ENCODE measurements around the gene ASB9. TPM values are rescaled to one million over a fixed set of nuclear protein-coding genes. Genes with fewer than 3 reads are reported as not detected.

ASB9 gene
- total RNA-seq, 1 experiment from 2014 or later = 6.5 TPM

DNA sequence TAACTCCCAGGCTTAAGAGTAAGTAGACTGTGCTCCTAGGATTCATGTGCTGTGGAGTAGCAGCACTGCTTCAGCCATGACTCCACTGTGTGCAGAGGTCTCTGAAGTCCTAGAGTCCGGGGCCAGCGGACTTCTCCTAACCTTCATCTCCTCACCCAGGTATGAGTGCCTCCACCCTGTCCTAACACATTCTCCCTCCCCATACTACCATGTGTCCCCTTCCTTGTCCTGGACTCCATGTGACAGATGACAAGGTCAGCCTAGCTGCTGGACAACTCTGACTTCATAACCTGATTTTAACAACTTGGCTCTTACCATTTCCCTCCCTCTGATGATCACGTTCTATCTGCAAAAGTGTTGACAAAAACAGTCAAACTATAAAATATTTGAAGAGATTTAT lies 28.9 kb upstream of the ASB9 start:
- TF ChIP-seq, protein P1, sequence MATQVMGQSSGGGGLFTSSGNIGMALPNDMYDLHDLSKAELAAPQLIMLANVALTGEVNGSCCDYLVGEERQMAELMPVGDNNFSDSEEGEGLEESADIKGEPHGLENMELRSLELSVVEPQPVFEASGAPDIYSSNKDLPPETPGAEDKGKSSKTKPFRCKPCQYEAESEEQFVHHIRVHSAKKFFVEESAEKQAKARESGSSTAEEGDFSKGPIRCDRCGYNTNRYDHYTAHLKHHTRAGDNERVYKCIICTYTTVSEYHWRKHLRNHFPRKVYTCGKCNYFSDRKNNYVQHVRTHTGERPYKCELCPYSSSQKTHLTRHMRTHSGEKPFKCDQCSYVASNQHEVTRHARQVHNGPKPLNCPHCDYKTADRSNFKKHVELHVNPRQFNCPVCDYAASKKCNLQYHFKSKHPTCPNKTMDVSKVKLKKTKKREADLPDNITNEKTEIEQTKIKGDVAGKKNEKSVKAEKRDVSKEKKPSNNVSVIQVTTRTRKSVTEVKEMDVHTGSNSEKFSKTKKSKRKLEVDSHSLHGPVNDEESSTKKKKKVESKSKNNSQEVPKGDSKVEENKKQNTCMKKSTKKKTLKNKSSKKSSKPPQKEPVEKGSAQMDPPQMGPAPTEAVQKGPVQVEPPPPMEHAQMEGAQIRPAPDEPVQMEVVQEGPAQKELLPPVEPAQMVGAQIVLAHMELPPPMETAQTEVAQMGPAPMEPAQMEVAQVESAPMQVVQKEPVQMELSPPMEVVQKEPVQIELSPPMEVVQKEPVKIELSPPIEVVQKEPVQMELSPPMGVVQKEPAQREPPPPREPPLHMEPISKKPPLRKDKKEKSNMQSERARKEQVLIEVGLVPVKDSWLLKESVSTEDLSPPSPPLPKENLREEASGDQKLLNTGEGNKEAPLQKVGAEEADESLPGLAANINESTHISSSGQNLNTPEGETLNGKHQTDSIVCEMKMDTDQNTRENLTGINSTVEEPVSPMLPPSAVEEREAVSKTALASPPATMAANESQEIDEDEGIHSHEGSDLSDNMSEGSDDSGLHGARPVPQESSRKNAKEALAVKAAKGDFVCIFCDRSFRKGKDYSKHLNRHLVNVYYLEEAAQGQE (IDR thresholded peaks at IDR 0.05; ENCODE audit: insufficient read depth in 1 of 2, low read depth in 2 of 2, low read length in 1 of 2) = no peak
- TF ChIP-seq TCF7L2 (IDR thresholded peaks at IDR 0.05; ENCODE audit: low read depth, low read length) (no peak), SIN3A (IDR thresholded peaks at IDR 0.05; ENCODE audit: borderline replicate concordance, insufficient read depth, low read depth, low read length) (no peak), POLR2AphosphoS5 (IDR thresholded peaks at IDR 0.05; ENCODE audit: low read depth, low read length) (no peak)
- TF ChIP-seq, protein P2, sequence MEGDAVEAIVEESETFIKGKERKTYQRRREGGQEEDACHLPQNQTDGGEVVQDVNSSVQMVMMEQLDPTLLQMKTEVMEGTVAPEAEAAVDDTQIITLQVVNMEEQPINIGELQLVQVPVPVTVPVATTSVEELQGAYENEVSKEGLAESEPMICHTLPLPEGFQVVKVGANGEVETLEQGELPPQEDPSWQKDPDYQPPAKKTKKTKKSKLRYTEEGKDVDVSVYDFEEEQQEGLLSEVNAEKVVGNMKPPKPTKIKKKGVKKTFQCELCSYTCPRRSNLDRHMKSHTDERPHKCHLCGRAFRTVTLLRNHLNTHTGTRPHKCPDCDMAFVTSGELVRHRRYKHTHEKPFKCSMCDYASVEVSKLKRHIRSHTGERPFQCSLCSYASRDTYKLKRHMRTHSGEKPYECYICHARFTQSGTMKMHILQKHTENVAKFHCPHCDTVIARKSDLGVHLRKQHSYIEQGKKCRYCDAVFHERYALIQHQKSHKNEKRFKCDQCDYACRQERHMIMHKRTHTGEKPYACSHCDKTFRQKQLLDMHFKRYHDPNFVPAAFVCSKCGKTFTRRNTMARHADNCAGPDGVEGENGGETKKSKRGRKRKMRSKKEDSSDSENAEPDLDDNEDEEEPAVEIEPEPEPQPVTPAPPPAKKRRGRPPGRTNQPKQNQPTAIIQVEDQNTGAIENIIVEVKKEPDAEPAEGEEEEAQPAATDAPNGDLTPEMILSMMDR (IDR thresholded peaks at IDR 0.05) = no peak
- H3K4me3 ChIP-seq (ENCODE audit: low read depth in 2 of 2, low read length in 2 of 2) = no peak overlapping the region
- intact Hi-C loops (cut with micrococcal nuclease; ENCODE audit: unreplicated experiment) = no loop called here
- H3K27me3 ChIP-seq (ENCODE audit: control insufficient read depth, insufficient read depth, low read length) = no peaks in the 10 kb centered on the region
- no peaks in the 10 kb centered on the region for H3K9me3 ChIP-seq (ENCODE audit: control insufficient read depth, insufficient read depth, low read depth, low read length)
- POLR2A ChIA-PET = no interaction called here
- H3K4me1 ChIP-seq (ENCODE audit: control insufficient read depth, insufficient read depth, low read length) = no peaks in the 10 kb centered on the region
- H3K36me3 ChIP-seq (ENCODE audit: control insufficient read depth, insufficient read depth, low read length) = no peaks in the 10 kb centered on the region
- H3K27ac ChIP-seq (ENCODE audit: low read length) = no peak overlapping the region
- ATAC-seq (no peak), DNase-seq (ENCODE audit: low read depth, low spot score) (no peak)
- in situ Hi-C loops (cut with HindIII; ENCODE audit: low pct_unique_long_range_greater_than_20kb, low sequenced_read_pairs) = no loop called here
- BruUV-seq (replicated peaks) = no TSS peak
- CTCF ChIA-PET = no interaction called here

GRCh38 chrX:15298201-15298600 lies 28.3 kb upstream of the ASB9 start:
- CTCF ChIA-PET = no interaction called here

More at GRCh38 chrX:15298201-15298600, 28.3 kb upstream of the ASB9 start:
- Histone ChIP-seq H3K4me1 (ENCODE audit: control insufficient read depth, insufficient read depth, low read length) (no peaks in the 10 kb centered on the region), H3K27me3 (ENCODE audit: control insufficient read depth, insufficient read depth, low read length) (no peaks in the 10 kb centered on the region), H3K4me3 (ENCODE audit: low read depth in 2 of 2, low read length in 2 of 2) (no peak overlapping the region), H3K9me3 (ENCODE audit: control insufficient read depth, insufficient read depth, low read depth, low read length) (no peaks in the 10 kb centered on the region), H3K36me3 (ENCODE audit: control insufficient read depth, insufficient read depth, low read length) (no peaks in the 10 kb centered on the region), H3K27ac (ENCODE audit: low read length) (no peak overlapping the region)
- no TSS peak for BruUV-seq (replicated peaks)
- DNase-seq (ENCODE audit: low read depth, low spot score) (no peak), ATAC-seq (no peak)
- in situ Hi-C loops (cut with HindIII; ENCODE audit: low pct_unique_long_range_greater_than_20kb, low sequenced_read_pairs) = no loop called here
- intact Hi-C loops (cut with micrococcal nuclease; ENCODE audit: unreplicated experiment) = no loop called here
- POLR2A ChIA-PET = no interaction called here
- TF ChIP-seq TCF7L2 (IDR thresholded peaks at IDR 0.05; ENCODE audit: low read depth, low read length) (no peak), SIN3A (IDR thresholded peaks at IDR 0.05; ENCODE audit: borderline replicate concordance, insufficient read depth, low read depth, low read length) (no peak)
- TF ChIP-seq, protein P2 (IDR thresholded peaks at IDR 0.05) = no peak
